Measurements from ENCODE around the gene CACNA2D2. TPM values are rescaled to one million over a fixed set of nuclear protein-coding genes. Genes with fewer than 3 reads are reported as not detected.

Gene CACNA2D2
- total RNA-seq, 1 donor from 2014 or later = 1.00 TPM

- Histone ChIP-seq H3K9me3 (ENCODE audit: insufficient read depth, low read depth, low read length) (no peaks in the 10 kb centered on the region), H4K20me1 (ENCODE audit: insufficient read depth, low read length) (no peaks in the 10 kb centered on the region), H3K36me3 (ENCODE audit: insufficient read depth, low read length) (no peaks in the 10 kb centered on the region), H3K4me1 (ENCODE audit: insufficient read depth, low read length) (no peaks in the 10 kb centered on the region), H3K27ac (ENCODE audit: low read depth, low read length) (no peak overlapping the region), H2AFZ (ENCODE audit: low read depth, low read length) (no peak overlapping the region), H3K4me3 (ENCODE audit: insufficient read depth, low read depth, low read length) (no peak overlapping the region), H3K27me3 (ENCODE audit: insufficient read depth, low read length) (peaks cover 14% of the 10 kb centered on the region), H3K79me2 (ENCODE audit: insufficient read depth, low read length) (no peaks in the 10 kb centered on the region), H3K4me2 (ENCODE audit: low read length) (no peak overlapping the region), H3K9ac (ENCODE audit: low read length) (no peak overlapping the region)
- FAIRE-seq (no peak), DNase-seq (ENCODE audit: low read depth) (no peak)
- Mint-ChIP-seq H3K4me1 (ENCODE audit: low read depth, unreplicated experiment) (no peaks in the 10 kb centered on the region), H3K4me3 (ENCODE audit: unreplicated experiment) (no peak overlapping the region), H3K27ac (ENCODE audit: unreplicated experiment) (no peak overlapping the region), H3K36me3 (ENCODE audit: low read depth, unreplicated experiment) (no peaks in the 10 kb centered on the region), H3K9me3 (ENCODE audit: unreplicated experiment) (no peaks in the 10 kb centered on the region), H3K27me3 (ENCODE audit: low read depth, unreplicated experiment) (peaks cover 53% of the 10 kb centered on the region)
- TF ChIP-seq, protein P1, sequence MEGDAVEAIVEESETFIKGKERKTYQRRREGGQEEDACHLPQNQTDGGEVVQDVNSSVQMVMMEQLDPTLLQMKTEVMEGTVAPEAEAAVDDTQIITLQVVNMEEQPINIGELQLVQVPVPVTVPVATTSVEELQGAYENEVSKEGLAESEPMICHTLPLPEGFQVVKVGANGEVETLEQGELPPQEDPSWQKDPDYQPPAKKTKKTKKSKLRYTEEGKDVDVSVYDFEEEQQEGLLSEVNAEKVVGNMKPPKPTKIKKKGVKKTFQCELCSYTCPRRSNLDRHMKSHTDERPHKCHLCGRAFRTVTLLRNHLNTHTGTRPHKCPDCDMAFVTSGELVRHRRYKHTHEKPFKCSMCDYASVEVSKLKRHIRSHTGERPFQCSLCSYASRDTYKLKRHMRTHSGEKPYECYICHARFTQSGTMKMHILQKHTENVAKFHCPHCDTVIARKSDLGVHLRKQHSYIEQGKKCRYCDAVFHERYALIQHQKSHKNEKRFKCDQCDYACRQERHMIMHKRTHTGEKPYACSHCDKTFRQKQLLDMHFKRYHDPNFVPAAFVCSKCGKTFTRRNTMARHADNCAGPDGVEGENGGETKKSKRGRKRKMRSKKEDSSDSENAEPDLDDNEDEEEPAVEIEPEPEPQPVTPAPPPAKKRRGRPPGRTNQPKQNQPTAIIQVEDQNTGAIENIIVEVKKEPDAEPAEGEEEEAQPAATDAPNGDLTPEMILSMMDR (IDR thresholded peaks at IDR 0.05; ENCODE audit: insufficient read depth, low read depth, low read length) = no peak
- TF ChIP-seq EZH2 (IDR thresholded peaks at IDR 0.05; ENCODE audit: insufficient read depth, low read length) = no peak
These were observed 35.5 kb downstream of the CACNA2D2 start for GRCh38 chr3:50467919-50468318.

GRCh38 chr3:50466177-50466576, 37.3 kb downstream of the CACNA2D2 start:
- DNase-seq (ENCODE audit: low read depth) = no peak
- H3K27ac ChIP-seq (ENCODE audit: low read depth, low read length) = no peak overlapping the region
- H4K20me1 ChIP-seq (ENCODE audit: insufficient read depth, low read length) = no peaks in the 10 kb centered on the region
- no peaks in the 10 kb centered on the region for H3K36me3 ChIP-seq (ENCODE audit: insufficient read depth, low read length)
- H2AFZ ChIP-seq (ENCODE audit: low read depth, low read length) = no peak overlapping the region
- H3K9ac ChIP-seq (ENCODE audit: low read length) = no peak overlapping the region
- no peaks in the 10 kb centered on the region for H3K79me2 ChIP-seq (ENCODE audit: insufficient read depth, low read length)
- H3K4me3 ChIP-seq (ENCODE audit: insufficient read depth, low read depth, low read length) = no peak overlapping the region
- no peaks in the 10 kb centered on the region for H3K4me1 ChIP-seq (ENCODE audit: insufficient read depth, low read length)
- Mint-ChIP-seq H3K27ac (ENCODE audit: unreplicated experiment) (no peak overlapping the region), H3K4me1 (ENCODE audit: low read depth, unreplicated experiment) (no peaks in the 10 kb centered on the region), H3K27me3 (ENCODE audit: low read depth, unreplicated experiment) (peaks cover 57% of the 10 kb centered on the region), H3K9me3 (ENCODE audit: unreplicated experiment) (no peaks in the 10 kb centered on the region), H3K4me3 (ENCODE audit: unreplicated experiment) (no peak overlapping the region), H3K36me3 (ENCODE audit: low read depth, unreplicated experiment) (no peaks in the 10 kb centered on the region)
- no peak overlapping the region for H3K4me2 ChIP-seq (ENCODE audit: low read length)
- H3K27me3 ChIP-seq (ENCODE audit: insufficient read depth, low read length) = peaks cover 14% of the 10 kb centered on the region
- no peaks in the 10 kb centered on the region for H3K9me3 ChIP-seq (ENCODE audit: insufficient read depth, low read depth, low read length)
- no peak for FAIRE-seq
- TF ChIP-seq, protein P1 (IDR thresholded peaks at IDR 0.05; ENCODE audit: insufficient read depth, low read depth, low read length) = no peak
- no peak for TF ChIP-seq EZH2 (IDR thresholded peaks at IDR 0.05; ENCODE audit: insufficient read depth, low read length)

GRCh38 chr3:50464569-50464968, 38.9 kb downstream of the CACNA2D2 start:
- Histone ChIP-seq H3K9me3 (ENCODE audit: insufficient read depth, low read depth, low read length) (no peaks in the 10 kb centered on the region), H2AFZ (ENCODE audit: low read depth, low read length) (no peak overlapping the region), H3K79me2 (ENCODE audit: insufficient read depth, low read length) (no peaks in the 10 kb centered on the region), H3K4me3 (ENCODE audit: insufficient read depth, low read depth, low read length) (no peak overlapping the region), H3K27ac (ENCODE audit: low read depth, low read length) (no peak overlapping the region), H3K9ac (ENCODE audit: low read length) (no peak overlapping the region), H3K27me3 (ENCODE audit: insufficient read depth, low read length) (peaks cover 14% of the 10 kb centered on the region), H3K36me3 (ENCODE audit: insufficient read depth, low read length) (no peaks in the 10 kb centered on the region), H4K20me1 (ENCODE audit: insufficient read depth, low read length) (no peaks in the 10 kb centered on the region), H3K4me2 (ENCODE audit: low read length) (no peak overlapping the region), H3K4me1 (ENCODE audit: insufficient read depth, low read length) (no peaks in the 10 kb centered on the region)
- no peak for FAIRE-seq
- Mint-ChIP-seq H3K27me3 (ENCODE audit: low read depth, unreplicated experiment) (peaks cover 59% of the 10 kb centered on the region), H3K36me3 (ENCODE audit: low read depth, unreplicated experiment) (no peaks in the 10 kb centered on the region), H3K9me3 (ENCODE audit: unreplicated experiment) (no peaks in the 10 kb centered on the region), H3K27ac (ENCODE audit: unreplicated experiment) (no peak overlapping the region), H3K4me1 (ENCODE audit: low read depth, unreplicated experiment) (no peaks in the 10 kb centered on the region), H3K4me3 (ENCODE audit: unreplicated experiment) (no peak overlapping the region)
- DNase-seq (ENCODE audit: low read depth) = no peak
- TF ChIP-seq, protein P1 (IDR thresholded peaks at IDR 0.05; ENCODE audit: insufficient read depth, low read depth, low read length) = no peak
- TF ChIP-seq EZH2 (IDR thresholded peaks at IDR 0.05; ENCODE audit: insufficient read depth, low read length) = no peak
